Lower leg skin (tissue), 3 donors: ENCODE measurements around the gene TUBB1.

Experiments used
- POLR2A ChIP-seq, 2 donors: fragments of 450-650 bp; IDR thresholded peaks; one replicate each; pipeline ENCODE4 v1.6.1; 2016 to 2017; ENCODE audit warnings: antibody characterized with exemption in 2 of 2, mild to moderate bottlenecking in 1 of 2, moderate library complexity in 1 of 2
- TF ChIP-seq, protein P1 (sequence below), 3 donors: fragments of 450-650 bp; IDR thresholded peaks; one replicate each; pipeline ENCODE4 v1.5.1; 2016; ENCODE audit warnings: antibody characterized with exemption in 3 of 3, mild to moderate bottlenecking in 3 of 3, moderate library complexity in 2 of 3

DNA sequence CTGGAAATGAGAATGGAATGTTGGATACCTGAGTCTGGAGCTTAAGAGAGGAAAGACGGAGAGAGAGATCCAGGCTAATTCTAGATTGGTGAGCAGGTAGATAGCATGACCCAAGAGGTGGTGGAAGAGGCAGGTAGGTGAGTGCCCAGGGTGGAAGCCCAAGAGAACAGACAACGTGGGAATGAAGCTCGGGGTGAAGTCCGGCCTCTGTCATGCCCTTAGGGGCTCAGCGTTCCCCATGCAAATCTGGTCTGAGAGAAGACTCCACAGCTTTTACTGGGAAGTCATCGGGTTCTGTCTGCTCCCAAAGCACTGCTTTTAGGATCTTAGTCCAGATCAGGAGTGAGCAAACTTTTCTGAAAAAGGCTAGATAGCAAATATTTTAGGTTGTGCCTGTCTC lies 34.5 kb upstream of the TUBB1 start:
- TF ChIP-seq, protein P1, sequence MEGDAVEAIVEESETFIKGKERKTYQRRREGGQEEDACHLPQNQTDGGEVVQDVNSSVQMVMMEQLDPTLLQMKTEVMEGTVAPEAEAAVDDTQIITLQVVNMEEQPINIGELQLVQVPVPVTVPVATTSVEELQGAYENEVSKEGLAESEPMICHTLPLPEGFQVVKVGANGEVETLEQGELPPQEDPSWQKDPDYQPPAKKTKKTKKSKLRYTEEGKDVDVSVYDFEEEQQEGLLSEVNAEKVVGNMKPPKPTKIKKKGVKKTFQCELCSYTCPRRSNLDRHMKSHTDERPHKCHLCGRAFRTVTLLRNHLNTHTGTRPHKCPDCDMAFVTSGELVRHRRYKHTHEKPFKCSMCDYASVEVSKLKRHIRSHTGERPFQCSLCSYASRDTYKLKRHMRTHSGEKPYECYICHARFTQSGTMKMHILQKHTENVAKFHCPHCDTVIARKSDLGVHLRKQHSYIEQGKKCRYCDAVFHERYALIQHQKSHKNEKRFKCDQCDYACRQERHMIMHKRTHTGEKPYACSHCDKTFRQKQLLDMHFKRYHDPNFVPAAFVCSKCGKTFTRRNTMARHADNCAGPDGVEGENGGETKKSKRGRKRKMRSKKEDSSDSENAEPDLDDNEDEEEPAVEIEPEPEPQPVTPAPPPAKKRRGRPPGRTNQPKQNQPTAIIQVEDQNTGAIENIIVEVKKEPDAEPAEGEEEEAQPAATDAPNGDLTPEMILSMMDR (IDR thresholded peaks at IDR 0.05), result no peak
- TF ChIP-seq POLR2A (IDR thresholded peaks at IDR 0.05), result no peak
